Keratinocyte (primary cell): ENCODE measurements around the gene SH3PXD2A.

ENCODE experiments used
- EZH2 ChIP-seq: IDR thresholded peaks from one replicate; pipeline ENCODE4 v1.6.1; 2012; ENCODE audit warnings: inconsistent platforms, mild to moderate bottlenecking, low read length, moderate library complexity
- TF ChIP-seq, protein P1 (sequence below), 3 experiments: IDR thresholded peaks in 1 of 3; conservative IDR thresholded peaks in 1 of 3; optimal IDR thresholded peaks in 1 of 3; 2 replicates in 2 of 3; 3 replicates in 1 of 3; pipeline versions ENCODE3 to v1.5.1; 2011; ENCODE audit warnings: low read length in 3 of 3, mild to moderate bottlenecking in 3 of 3, moderate library complexity in 2 of 3, control low read depth in 1 of 3, inconsistent platforms in 1 of 3; ENCODE audit not compliant: insufficient read depth in 2 of 3; ENCODE audit errors: extremely low read depth in 1 of 3

DNA sequence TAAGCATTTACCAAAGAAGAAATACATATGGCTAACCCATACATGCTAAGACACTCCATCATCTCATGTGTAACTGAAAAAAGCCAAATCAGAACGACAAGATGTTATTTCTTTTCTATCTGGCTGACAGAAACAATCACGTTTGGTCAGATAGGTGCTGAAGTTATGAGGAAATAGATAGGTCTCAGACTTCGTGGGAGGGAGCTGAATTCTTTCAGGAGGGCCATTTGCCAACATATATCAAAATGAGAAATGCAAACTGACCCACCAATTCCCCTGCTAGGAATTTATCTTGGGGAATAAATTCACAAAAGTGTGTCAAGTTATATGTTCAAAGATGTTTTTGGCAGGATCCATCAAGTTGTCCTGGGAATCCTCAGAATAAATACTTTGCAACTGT is 32.6 kb downstream of the SH3PXD2A start:
- TF ChIP-seq, protein P1, sequence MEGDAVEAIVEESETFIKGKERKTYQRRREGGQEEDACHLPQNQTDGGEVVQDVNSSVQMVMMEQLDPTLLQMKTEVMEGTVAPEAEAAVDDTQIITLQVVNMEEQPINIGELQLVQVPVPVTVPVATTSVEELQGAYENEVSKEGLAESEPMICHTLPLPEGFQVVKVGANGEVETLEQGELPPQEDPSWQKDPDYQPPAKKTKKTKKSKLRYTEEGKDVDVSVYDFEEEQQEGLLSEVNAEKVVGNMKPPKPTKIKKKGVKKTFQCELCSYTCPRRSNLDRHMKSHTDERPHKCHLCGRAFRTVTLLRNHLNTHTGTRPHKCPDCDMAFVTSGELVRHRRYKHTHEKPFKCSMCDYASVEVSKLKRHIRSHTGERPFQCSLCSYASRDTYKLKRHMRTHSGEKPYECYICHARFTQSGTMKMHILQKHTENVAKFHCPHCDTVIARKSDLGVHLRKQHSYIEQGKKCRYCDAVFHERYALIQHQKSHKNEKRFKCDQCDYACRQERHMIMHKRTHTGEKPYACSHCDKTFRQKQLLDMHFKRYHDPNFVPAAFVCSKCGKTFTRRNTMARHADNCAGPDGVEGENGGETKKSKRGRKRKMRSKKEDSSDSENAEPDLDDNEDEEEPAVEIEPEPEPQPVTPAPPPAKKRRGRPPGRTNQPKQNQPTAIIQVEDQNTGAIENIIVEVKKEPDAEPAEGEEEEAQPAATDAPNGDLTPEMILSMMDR (optimal IDR thresholded peaks at IDR 0.05 in 1 of 3, IDR thresholded peaks at IDR 0.05 in 1 of 3, conservative IDR thresholded peaks at IDR 0.05 in 1 of 3; ENCODE audit: extremely low read depth in 1 of 3, insufficient read depth in 2 of 3, low read length in 3 of 3) = no peak
- no peak for TF ChIP-seq EZH2
